Upper lobe of left lung (tissue), 4 donors: ENCODE results near the gene ZFP30.

ENCODE experiments used
- POLR2A ChIP-seq, 4 donors: fragments of 450-650 bp; IDR thresholded peaks; one replicate each; pipeline ENCODE4 v1.5.1; 2016 to 2017; ENCODE audit warnings: antibody characterized with exemption in 4 of 4, mild to moderate bottlenecking in 2 of 4
- TF ChIP-seq, protein P1 (sequence below), 6 experiments: fragments of 450-650 bp in 4 of 6; fragments of 200-600 bp in 2 of 6; sonication (generic) in 2 of 6; IDR thresholded peaks; one replicate each; pipeline ENCODE4 v1.5.1; 2016 to 2019; ENCODE audit warnings: antibody characterized with exemption in 6 of 6

DNA sequence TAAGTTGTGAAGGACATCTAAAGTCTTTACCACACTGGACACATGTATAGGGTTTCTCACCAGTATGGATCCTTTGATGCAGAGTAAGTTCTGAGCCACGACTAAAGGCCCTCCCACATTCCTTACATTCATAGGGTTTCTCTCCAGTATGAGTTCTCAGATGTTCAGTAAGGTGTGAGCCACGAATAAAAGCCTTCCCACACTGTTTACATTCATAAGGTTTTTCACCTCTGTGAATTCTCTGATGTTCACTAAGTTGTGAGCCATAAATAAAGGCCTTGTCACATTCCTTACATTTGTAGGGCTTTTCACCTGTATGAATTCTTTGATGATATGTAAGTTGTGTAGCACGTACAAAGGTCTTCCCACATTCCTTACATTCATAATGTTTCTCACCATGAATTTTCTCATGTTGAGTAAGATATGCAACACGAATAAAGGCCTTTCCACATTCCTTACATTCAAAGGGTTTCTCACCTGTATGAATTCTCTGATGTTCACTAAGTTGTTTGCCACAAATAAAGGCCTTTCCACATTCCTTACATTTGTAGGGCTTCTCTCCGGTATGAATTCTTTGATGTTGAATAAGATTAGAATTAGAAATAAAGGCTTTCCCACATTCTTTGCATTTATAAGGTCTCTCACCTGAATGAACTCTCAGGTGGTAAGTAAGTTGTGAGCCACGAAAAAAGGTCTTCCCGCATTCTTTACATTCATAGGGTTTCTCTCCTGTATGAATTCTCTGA is 90.5 kb downstream of the ZFP30 start:
- TF ChIP-seq, protein P1, sequence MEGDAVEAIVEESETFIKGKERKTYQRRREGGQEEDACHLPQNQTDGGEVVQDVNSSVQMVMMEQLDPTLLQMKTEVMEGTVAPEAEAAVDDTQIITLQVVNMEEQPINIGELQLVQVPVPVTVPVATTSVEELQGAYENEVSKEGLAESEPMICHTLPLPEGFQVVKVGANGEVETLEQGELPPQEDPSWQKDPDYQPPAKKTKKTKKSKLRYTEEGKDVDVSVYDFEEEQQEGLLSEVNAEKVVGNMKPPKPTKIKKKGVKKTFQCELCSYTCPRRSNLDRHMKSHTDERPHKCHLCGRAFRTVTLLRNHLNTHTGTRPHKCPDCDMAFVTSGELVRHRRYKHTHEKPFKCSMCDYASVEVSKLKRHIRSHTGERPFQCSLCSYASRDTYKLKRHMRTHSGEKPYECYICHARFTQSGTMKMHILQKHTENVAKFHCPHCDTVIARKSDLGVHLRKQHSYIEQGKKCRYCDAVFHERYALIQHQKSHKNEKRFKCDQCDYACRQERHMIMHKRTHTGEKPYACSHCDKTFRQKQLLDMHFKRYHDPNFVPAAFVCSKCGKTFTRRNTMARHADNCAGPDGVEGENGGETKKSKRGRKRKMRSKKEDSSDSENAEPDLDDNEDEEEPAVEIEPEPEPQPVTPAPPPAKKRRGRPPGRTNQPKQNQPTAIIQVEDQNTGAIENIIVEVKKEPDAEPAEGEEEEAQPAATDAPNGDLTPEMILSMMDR (IDR thresholded peaks at IDR 0.05), result no peak
- no peak for TF ChIP-seq POLR2A (IDR thresholded peaks at IDR 0.05)
